SK-N-MC (cell line): ENCODE results near the gene LANCL3.

Source experiments
- EZH2 ChIP-seq: fragments of 200-600 bp; sonication (generic); IDR thresholded peaks from one replicate; pipeline ENCODE4 v1.6.1; 2017; ENCODE audit warnings: antibody characterized with exemption
- FOXP2 ChIP-seq: optimal IDR thresholded peaks from 2 replicates; pipeline ENCODE3; 2011; ENCODE audit warnings: mild to moderate bottlenecking, moderate library complexity; ENCODE audit not compliant: insufficient read depth; ENCODE audit errors: extremely low read length, control extremely low read depth
- POLR2AphosphoS5 ChIP-seq: IDR thresholded peaks from 2 replicates; pipeline ENCODE4 v1.6.1; 2012; ENCODE audit warnings: mild to moderate bottlenecking, low read depth, low read length, borderline replicate concordance

DNA sequence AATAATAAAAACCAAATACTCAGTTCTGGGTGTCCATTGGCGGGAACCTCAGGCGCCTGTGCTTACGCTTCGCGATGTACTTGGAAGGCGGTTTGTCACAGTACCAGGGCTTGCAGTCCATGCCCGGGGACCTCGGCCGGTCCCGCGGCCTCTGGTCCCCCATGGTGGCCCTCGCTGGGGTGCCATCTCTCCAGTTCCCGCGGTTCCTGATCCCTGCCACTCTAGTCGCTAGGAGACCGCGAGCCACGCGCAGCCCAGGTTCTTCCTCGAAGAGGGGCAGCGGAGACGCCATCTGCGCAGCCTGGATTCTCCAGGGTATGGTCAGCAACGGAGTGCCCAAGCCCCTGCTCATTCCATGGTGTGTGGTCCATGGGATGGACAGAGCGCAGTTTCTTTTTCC is 26.4 kb upstream of the LANCL3 start:
- TF ChIP-seq POLR2AphosphoS5 (no peak), EZH2 (no peak), FOXP2 (no peak)
